GM19099 (cell line): Measurements from ENCODE around the gene PRRT2.

Experiments
- POLR2A ChIP-seq: IDR thresholded peaks from 3 replicates; pipeline ENCODE4 v1.6.1; 2011; ENCODE audit warnings: low read depth; ENCODE audit not compliant: insufficient read length; ENCODE audit errors: extremely low read depth

The PRRT2 gene

GRCh38 chr16:29811896-29812665, at the start of gene PRRT2:
Gene PRRT2, plus strand, starts transcription at chr16:29812193. Its CDS starts 862 bp downstream, at chr16:29813055.
- TF ChIP-seq POLR2A = no peak

GRCh38 chr16:29763326-29763725, 48.7 kb upstream of the PRRT2 start:
- TF ChIP-seq POLR2A = no peak

GRCh38 chr16:29765167-29766032, 46.6 kb upstream of the PRRT2 start:
- TF ChIP-seq POLR2A = no peak

GRCh38 chr16:29766571-29766970, 45.4 kb upstream of the PRRT2 start:
- no peak for TF ChIP-seq POLR2A

GRCh38 chr16:29767062-29767461, 44.9 kb upstream of the PRRT2 start:
- no peak for TF ChIP-seq POLR2A

GRCh38 chr16:29769507-29769906, 42.5 kb upstream of the PRRT2 start:
- no peak for TF ChIP-seq POLR2A

GRCh38 chr16:29770250-29770929, 41.6 kb upstream of the PRRT2 start:
- TF ChIP-seq POLR2A = no peak

GRCh38 chr16:29774730-29775129, 37.3 kb upstream of the PRRT2 start:
- TF ChIP-seq POLR2A = no peak

GRCh38 chr16:29775742-29776408, 36.1 kb upstream of the PRRT2 start:
- no peak for TF ChIP-seq POLR2A

GRCh38 chr16:29777576-29778350, 34.2 kb upstream of the PRRT2 start, which contains the start of gene ZG16:
Gene ZG16, plus strand, starts transcription at chr16:29778256. Its CDS starts 1,011 bp downstream, at chr16:29779267.
- TF ChIP-seq POLR2A = no peak

GRCh38 chr16:29779474-29779873, 32.5 kb upstream of the PRRT2 start:
- no peak for TF ChIP-seq POLR2A

- no peak for TF ChIP-seq POLR2A
Measured at GRCh38 chr16:29784157-29784556, 27.8 kb upstream of the PRRT2 start.

GRCh38 chr16:29784901-29785500, 27.0 kb upstream of the PRRT2 start:
- no peak for TF ChIP-seq POLR2A
